Cardiac septum (tissue), 1 donor: ENCODE data around the gene BMP7. TPM values are rescaled to one million over a fixed set of nuclear protein-coding genes. Genes with fewer than 3 reads are reported as not detected.
"Not testable (repeated sequence)": the region's sequence is repeated elsewhere in the genome, so short reads cannot be mapped to it uniquely, and the experiment has no call there.

Experiments
- DNase-seq: peaks from one replicate; pipeline ENCODE4 v3.0.0-alpha.2; 2020; ENCODE audit warnings: low spot score
- intact Hi-C: fragments of 100-400 bp; cut with DNase I; formaldehyde crosslinking; loops from one replicate; pipeline ENCODE4 v1.14.0; 2022
- total RNA-seq: library from RNA; stranded (reverse); fragmentation: NEBNext Ultra II Directional; extraction: Animal tissue kit (Norgen Biotek cat#: 25700); gene quantifications from one replicate; pipeline ENCODE4 v1.2.1, GENCODE V29; 2021
- donor health status: DM: no; HTN: no; CAD: no.

The BMP7 gene
- total RNA-seq, 1 donor from 2014 or later, result 2.7 TPM

- DNase-seq, result no peak
- intact Hi-C loops, result no loop called here
These were observed 104.1 kb downstream of the BMP7 start for GRCh38 chr20:57162362-57162652.

GRCh38 chr20:57161478-57162361 is 104.7 kb downstream of the BMP7 start:
- intact Hi-C loops, result no loop called here
- DNase-seq, result no peak

- no peak for DNase-seq
- intact Hi-C loops, result no loop called here
These were observed 105.5 kb downstream of the BMP7 start for GRCh38 chr20:57160985-57161384.

- no peak for DNase-seq
- intact Hi-C loops, result loop anchor here (10.0 kb wide), 1 partner anchor 285 kb away; no protein-coding TSS in a partner anchor
These were observed 106.4 kb downstream of the BMP7 start for GRCh38 chr20:57159945-57160610.

- no peak for DNase-seq
- intact Hi-C loops, result loop anchor here (10.0 kb wide), 1 partner anchor 285 kb away; no protein-coding TSS in a partner anchor
These were observed 107.1 kb downstream of the BMP7 start for GRCh38 chr20:57159193-57159851.

- intact Hi-C loops, result loop anchor here (10.0 kb wide), 1 partner anchor 286 kb away; no protein-coding TSS in a partner anchor
- no peak for DNase-seq
These were observed 108.0 kb downstream of the BMP7 start for GRCh38 chr20:57158474-57158873.

GRCh38 chr20:57157787-57158186 is 108.7 kb downstream of the BMP7 start:
- DNase-seq, result not testable (repeated sequence)
- intact Hi-C loops, result loop anchor here (10.0 kb wide), 1 partner anchor 287 kb away; no protein-coding TSS in a partner anchor

- no peak for DNase-seq
- intact Hi-C loops, result loop anchor here (10.0 kb wide), 1 partner anchor 288 kb away; no protein-coding TSS in a partner anchor
These were observed 109.2 kb downstream of the BMP7 start for GRCh38 chr20:57157106-57157691.

- DNase-seq, result no peak
- intact Hi-C loops, result loop anchor here (10.0 kb wide), 1 partner anchor 289 kb away; no protein-coding TSS in a partner anchor
These were observed 110.3 kb downstream of the BMP7 start for GRCh38 chr20:57156011-57156729.

GRCh38 chr20:57155415-57155814 is 111.0 kb downstream of the BMP7 start:
- intact Hi-C loops, result loop anchor here (10.0 kb wide), 1 partner anchor 289 kb away; no protein-coding TSS in a partner anchor
- DNase-seq, result no peak

GRCh38 chr20:57153238-57153905 is 113.1 kb downstream of the BMP7 start:
- intact Hi-C loops, result loop anchor here (10.0 kb wide), 1 partner anchor 291 kb away; no protein-coding TSS in a partner anchor
- DNase-seq, result no peak

- no peak for DNase-seq
- intact Hi-C loops, result loop anchor here (10.0 kb wide), 1 partner anchor 292 kb away; no protein-coding TSS in a partner anchor
These were observed 113.9 kb downstream of the BMP7 start for GRCh38 chr20:57152557-57152956.

- DNase-seq, result no peak
- intact Hi-C loops, result loop anchor here (10.0 kb wide), 1 partner anchor 294 kb away; no protein-coding TSS in a partner anchor
These were observed 115.9 kb downstream of the BMP7 start for GRCh38 chr20:57150559-57150958.

GRCh38 chr20:57148263-57148662 is 118.2 kb downstream of the BMP7 start:
- no peak for DNase-seq
- intact Hi-C loops, result no loop called here

GRCh38 chr20:57147185-57147584 is 119.3 kb downstream of the BMP7 start:
- intact Hi-C loops, result no loop called here
- no peak for DNase-seq

- intact Hi-C loops, result no loop called here
- no peak for DNase-seq
These were observed 120.3 kb downstream of the BMP7 start for GRCh38 chr20:57146155-57146554.

GRCh38 chr20:57145089-57145631 is 121.3 kb downstream of the BMP7 start:
- intact Hi-C loops, result no loop called here

GRCh38 chr20:57143173-57143572 is 123.3 kb downstream of the BMP7 start:
- no peak for DNase-seq
- intact Hi-C loops, result no loop called here

More at GRCh38 chr20:57145089-57145631, 121.3 kb downstream of the BMP7 start:
- DNase-seq, result no peak
